B cell (primary cell): ENCODE data around the gene MYOF. TPM values are rescaled to one million over a fixed set of nuclear protein-coding genes. Genes with fewer than 3 reads are reported as not detected.

Experiments used
- ATAC-seq: fragments of 200-7000 bp; cut with Tn5 transposase; one replicate; pipeline ENCODE4 v1.10.0; 2021; ENCODE audit warnings: low read depth, mild to moderate bottlenecking, moderate number of reproducible peaks, moderate library complexity
- CTCF ChIA-PET: fragments of 350-600 bp; sonication (Branson Sonifier 250); formaldehyde crosslinking; loops from one replicate; lab custom pipeline; 2021; ENCODE audit warnings: antibody characterized with exemption, inconsistent platforms; lab: Charles Lee
- POLR2A ChIA-PET: fragments of 350-600 bp; sonication (Branson Sonifier 250); formaldehyde crosslinking; loops from one replicate; lab custom pipeline; 2021; ENCODE audit warnings: antibody characterized with exemption; lab: Charles Lee
- DNase-seq: peaks from one replicate; pipeline ENCODE4 v3.0.0; 2013
- H2AFZ ChIP-seq: 2 replicates; pipeline ENCODE4 v1.6.1; 2012; ENCODE audit warnings: mild to moderate bottlenecking, low read depth, low read length; ENCODE audit not compliant: insufficient read depth, poor library complexity, severe bottlenecking
- H3K27ac ChIP-seq, 2 donors: 1 replicate in 1 of 2; 2 replicates in 1 of 2; pipeline ENCODE4 v1.5.1; 2012 to 2013; ENCODE audit warnings: low read length in 2 of 2, mild to moderate bottlenecking in 2 of 2, moderate library complexity in 1 of 2
- H3K27me3 ChIP-seq, 4 experiments: fragments of 200-600 bp in 1 of 4; sonication (generic) in 1 of 4; replicated peaks in 1 of 4; 1 replicate in 2 of 4; 2 replicates in 2 of 4; pipeline versions ENCODE4 v1.6.1 to v1.7.0; 2013 to 2016; ENCODE audit warnings: low read length in 3 of 4, mild to moderate bottlenecking in 2 of 4, mixed read lengths in 1 of 4, moderate library complexity in 1 of 4; ENCODE audit not compliant: insufficient read depth in 4 of 4, control insufficient read depth in 3 of 4; ENCODE audit errors: control extremely low read depth in 1 of 4
- H3K36me3 ChIP-seq, 2 experiments: replicated peaks in 1 of 2; 1 replicate in 1 of 2; 2 replicates in 1 of 2; pipeline versions ENCODE4 v1.6.1 to v1.7.1; 2013; ENCODE audit warnings: low read length in 1 of 2; ENCODE audit not compliant: insufficient read depth in 2 of 2, control insufficient read depth in 1 of 2; ENCODE audit errors: control extremely low read depth in 1 of 2, extremely low read depth in 1 of 2
- H3K4me1 ChIP-seq, 2 donors: fragments of 200-600 bp in 1 of 2; sonication (generic) in 1 of 2; 1 replicate in 1 of 2; 2 replicates in 1 of 2; pipeline versions ENCODE4 v1.5.1 to v1.6.1; 2013 to 2017; ENCODE audit warnings: low read length in 2 of 2; ENCODE audit not compliant: control insufficient read depth in 2 of 2, insufficient read depth in 2 of 2
- H3K4me2 ChIP-seq: replicated peaks from 2 replicates; pipeline ENCODE3; 2012; ENCODE audit warnings: mild to moderate bottlenecking, low read depth, low read length; ENCODE audit not compliant: poor library complexity, severe bottlenecking
- H3K4me3 ChIP-seq, 5 experiments: fragments of 200-600 bp in 1 of 5; sonication (generic) in 1 of 5; 1 replicate in 3 of 5; 2 replicates in 2 of 5; pipeline versions ENCODE4 v1.5.1 to v1.7.0; 2011 to 2016; ENCODE audit warnings: low read length in 4 of 5, mild to moderate bottlenecking in 4 of 5, low read depth in 2 of 5, control low read depth in 1 of 5, moderate library complexity in 1 of 5; ENCODE audit not compliant: insufficient read depth in 1 of 5; ENCODE audit errors: control extremely low read depth in 1 of 5, extremely low read depth in 1 of 5
- H3K79me2 ChIP-seq: fragments of 200-600 bp; sonication (generic); one replicate; pipeline ENCODE4 v1.6.0; 2016; ENCODE audit warnings: low read length; ENCODE audit not compliant: control insufficient read depth, insufficient read depth
- H3K9ac ChIP-seq: fragments of 200-600 bp; sonication (generic); 2 replicates; pipeline ENCODE4 v1.6.1; 2017; ENCODE audit warnings: mild to moderate bottlenecking, low read length, moderate library complexity
- H3K9me3 ChIP-seq, 3 donors: one replicate each; pipeline versions ENCODE4 v1.6.1 to v1.7.1; 2013; ENCODE audit warnings: low read length in 2 of 3; ENCODE audit not compliant: control insufficient read depth in 2 of 3, insufficient read depth in 1 of 3; ENCODE audit errors: control extremely low read depth in 1 of 3
- H4K20me1 ChIP-seq: 2 replicates; pipeline ENCODE4 v1.6.0; 2012; ENCODE audit warnings: mild to moderate bottlenecking, low read length; ENCODE audit not compliant: insufficient read depth, control insufficient read depth, poor library complexity, severe bottlenecking
- H3K27ac Mint-ChIP-seq: one replicate; pipeline ENCODE4 v1.8.0; 2021; ENCODE audit warnings: mixed read lengths
- H3K27me3 Mint-ChIP-seq: one replicate; pipeline ENCODE4 v1.8.0; 2021; ENCODE audit warnings: mixed read lengths
- H3K4me1 Mint-ChIP-seq: one replicate; pipeline ENCODE4 v1.8.0; 2021; ENCODE audit warnings: mixed read lengths
- H3K4me3 Mint-ChIP-seq: one replicate; pipeline ENCODE4 v1.8.0; 2021; ENCODE audit warnings: mixed read lengths
- H3K9me3 Mint-ChIP-seq: one replicate; pipeline ENCODE4 v1.8.0; 2022; ENCODE audit warnings: mixed read lengths; ENCODE audit not compliant: insufficient read depth
- EZH2 ChIP-seq: IDR thresholded peaks from 2 replicates; pipeline ENCODE4 v1.6.1; 2012; ENCODE audit warnings: borderline replicate concordance, low read depth, mild to moderate bottlenecking, moderate library complexity, low read length; ENCODE audit not compliant: insufficient read depth, poor library complexity, severe bottlenecking
- WGBS: methylation state at CpG from one replicate; pipeline ENCODE4 v1.1.5; 2013; ENCODE audit warnings: missing lambda C conversion rate; ENCODE audit not compliant: insufficient coverage; 5-methylcytosine and 5-hydroxymethylcytosine counted together
- intact Hi-C: fragments of 100-400 bp; cut with micrococcal nuclease; formaldehyde crosslinking; loops from one replicate; pipeline ENCODE4 v1.10.0; 2022
- polyA plus RNA-seq: library from polyadenylated mRNA; depleted of rRNA; stranded (reverse); fragments of >200 nt; gene quantifications from 2 replicates; pipeline ENCODE4 v1.2.3, GENCODE V29; 2012
- total RNA-seq, 2 donors: library from RNA; stranded (reverse); fragments of 120-200 nt in 1 of 2; gene quantifications; 1 replicate in 1 of 2; 2 replicates in 1 of 2; pipeline versions ENCODE4 v1.2.3 to v1.2.4, GENCODE V29; 2013 to 2022
- TF ChIP-seq, protein P1 (sequence below): fragments of 200-600 bp; IDR thresholded peaks from one replicate; pipeline ENCODE4 v1.8.0; 2022; ENCODE audit warnings: antibody characterized with exemption, mild to moderate bottlenecking

Gene MYOF
- total and polyA plus RNA-seq, 2 donors (not counting 1 experiment from before 2014, with no cell fraction given) = 0.07 to 0.18 TPM

DNA sequence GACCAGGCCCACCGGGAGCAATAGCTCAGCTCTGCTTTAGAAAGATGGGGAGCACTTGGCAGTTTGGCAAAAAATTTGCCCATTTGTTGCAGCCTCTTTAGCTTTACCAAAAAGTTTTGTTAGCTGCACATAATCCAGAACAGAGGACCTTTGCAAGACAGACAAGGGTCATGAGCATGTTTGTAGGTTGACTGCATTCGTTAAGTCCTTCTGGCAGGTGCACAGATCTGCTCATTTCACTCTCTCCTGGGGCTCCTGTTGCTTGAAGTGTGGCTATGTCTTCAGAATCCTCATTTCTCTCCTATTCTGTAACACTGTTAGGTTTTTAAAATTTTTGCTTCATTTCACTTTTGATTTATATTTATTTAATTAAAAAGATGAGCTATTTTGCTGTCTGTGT, 96.8 kb downstream of the MYOF start:
- no peaks in the 10 kb centered on the region for H3K27me3 ChIP-seq

GRCh38 chr10:93384006-93384405, 98.1 kb downstream of the MYOF start:
- 100% methylated on average over 2 of the region's 7 CpGs for WGBS

More for the DNA sequence above, 96.8 kb downstream of the MYOF start:
- no peak overlapping the region for H3K4me3 ChIP-seq
- intact Hi-C loops = no loop called here
- ChIA-PET CTCF (interaction anchor here (0.6 to 4.1 kb wide), 3 partner anchors 9 to 126 kb away, joined by 3 to 30 read pairs (median 3); no protein-coding TSS in a partner anchor), POLR2A (no interaction called here)
- no peaks in the 10 kb centered on the region for H3K9me3 ChIP-seq
- Mint-ChIP-seq H3K9me3 (no peaks in the 10 kb centered on the region), H3K4me1 (peaks cover 13% of the 10 kb centered on the region), H3K4me3 (no peak overlapping the region), H3K27ac (no peak overlapping the region), H3K27me3 (peaks cover 3% of the 10 kb centered on the region)
- H3K79me2 ChIP-seq = no peaks in the 10 kb centered on the region
- ATAC-seq (no peak), DNase-seq (no peak)
- WGBS = 100% methylated on average over 1 of the region's 2 CpGs
- H3K36me3 ChIP-seq = no peaks in the 10 kb centered on the region
- H3K27ac ChIP-seq = no peak overlapping the region
- no peak overlapping the region for H3K4me2 ChIP-seq
- no peak for TF ChIP-seq EZH2
- TF ChIP-seq, protein P1, sequence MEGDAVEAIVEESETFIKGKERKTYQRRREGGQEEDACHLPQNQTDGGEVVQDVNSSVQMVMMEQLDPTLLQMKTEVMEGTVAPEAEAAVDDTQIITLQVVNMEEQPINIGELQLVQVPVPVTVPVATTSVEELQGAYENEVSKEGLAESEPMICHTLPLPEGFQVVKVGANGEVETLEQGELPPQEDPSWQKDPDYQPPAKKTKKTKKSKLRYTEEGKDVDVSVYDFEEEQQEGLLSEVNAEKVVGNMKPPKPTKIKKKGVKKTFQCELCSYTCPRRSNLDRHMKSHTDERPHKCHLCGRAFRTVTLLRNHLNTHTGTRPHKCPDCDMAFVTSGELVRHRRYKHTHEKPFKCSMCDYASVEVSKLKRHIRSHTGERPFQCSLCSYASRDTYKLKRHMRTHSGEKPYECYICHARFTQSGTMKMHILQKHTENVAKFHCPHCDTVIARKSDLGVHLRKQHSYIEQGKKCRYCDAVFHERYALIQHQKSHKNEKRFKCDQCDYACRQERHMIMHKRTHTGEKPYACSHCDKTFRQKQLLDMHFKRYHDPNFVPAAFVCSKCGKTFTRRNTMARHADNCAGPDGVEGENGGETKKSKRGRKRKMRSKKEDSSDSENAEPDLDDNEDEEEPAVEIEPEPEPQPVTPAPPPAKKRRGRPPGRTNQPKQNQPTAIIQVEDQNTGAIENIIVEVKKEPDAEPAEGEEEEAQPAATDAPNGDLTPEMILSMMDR = no peak
- no peak overlapping the region for H2AFZ ChIP-seq
- H4K20me1 ChIP-seq = no peaks in the 10 kb centered on the region
- no peak overlapping the region for H3K9ac ChIP-seq
- H3K4me1 ChIP-seq = peaks cover 5 to 18% of the 10 kb centered on the region in 2 donors

More at GRCh38 chr10:93384006-93384405, 98.1 kb downstream of the MYOF start:
- Histone ChIP-seq H3K4me2 (no peak overlapping the region), H3K4me1 (peaks cover 4 to 13% of the 10 kb centered on the region in 2 donors), H2AFZ (no peak overlapping the region), H3K27ac (no peak overlapping the region), H4K20me1 (no peaks in the 10 kb centered on the region), H3K4me3 (no peak overlapping the region), H3K36me3 (no peaks in the 10 kb centered on the region), H3K9me3 (no peaks in the 10 kb centered on the region), H3K79me2 (no peaks in the 10 kb centered on the region), H3K27me3 (peaks cover 0 to 2% (median 0%) of the 10 kb centered on the region in 4 experiments), H3K9ac (no peak overlapping the region)
- ChIA-PET POLR2A (no interaction called here), CTCF (interaction anchor here (0.6 to 4.1 kb wide), 3 partner anchors 8 to 101 kb away, joined by 3 to 30 read pairs (median 3); no protein-coding TSS in a partner anchor)
- Mint-ChIP-seq H3K4me3 (no peak overlapping the region), H3K4me1 (peaks cover 10% of the 10 kb centered on the region), H3K9me3 (no peaks in the 10 kb centered on the region), H3K27ac (no peak overlapping the region), H3K27me3 (peaks cover 3% of the 10 kb centered on the region)
- TF ChIP-seq, protein P1 = no peak
- no peak for TF ChIP-seq EZH2
- intact Hi-C loops = no loop called here
- DNase-seq = no peak
- ATAC-seq = no peak
